IPS-11a (cell line): ENCODE measurements around the gene PTPRK.

Experiments used
- H3K4me3 ChIP-seq: one replicate; pipeline ENCODE4 v1.5.1; 2013; ENCODE audit warnings: low read depth, low read length, control low read depth

Gene PTPRK

GRCh38 chr6:128208078-128208477 lies 312.3 kb downstream of the PTPRK start:
- no peak overlapping the region for H3K4me3 ChIP-seq

- no peak overlapping the region for H3K4me3 ChIP-seq
Measured at GRCh38 chr6:128206610-128207426, 313.6 kb downstream of the PTPRK start.

GRCh38 chr6:128204616-128205015 lies 315.8 kb downstream of the PTPRK start:
- H3K4me3 ChIP-seq: no peak overlapping the region

GRCh38 chr6:128202169-128202765 lies 318.1 kb downstream of the PTPRK start:
- H3K4me3 ChIP-seq: no peak overlapping the region

GRCh38 chr6:128200789-128201188 lies 319.6 kb downstream of the PTPRK start:
- no peak overlapping the region for H3K4me3 ChIP-seq

GRCh38 chr6:128199461-128199860 lies 320.9 kb downstream of the PTPRK start:
- no peak overlapping the region for H3K4me3 ChIP-seq

GRCh38 chr6:128192972-128193371 lies 327.4 kb downstream of the PTPRK start:
- no peak overlapping the region for H3K4me3 ChIP-seq

GRCh38 chr6:128188678-128189077 lies 331.7 kb downstream of the PTPRK start:
- no peak overlapping the region for H3K4me3 ChIP-seq

- H3K4me3 ChIP-seq: no peak overlapping the region
Measured at GRCh38 chr6:128186729-128187128, 333.7 kb downstream of the PTPRK start.

- no peak overlapping the region for H3K4me3 ChIP-seq
Measured at GRCh38 chr6:128179876-128180438, 340.4 kb downstream of the PTPRK start.

GRCh38 chr6:128174724-128175123 lies 345.7 kb downstream of the PTPRK start:
- H3K4me3 ChIP-seq: no peak overlapping the region

- H3K4me3 ChIP-seq: no peak overlapping the region
Measured at GRCh38 chr6:128172752-128173682, 347.4 kb downstream of the PTPRK start.

- no peak overlapping the region for H3K4me3 ChIP-seq
Measured at GRCh38 chr6:128172081-128172480, 348.3 kb downstream of the PTPRK start.

GRCh38 chr6:128171182-128171581 lies 349.2 kb downstream of the PTPRK start:
- no peak overlapping the region for H3K4me3 ChIP-seq

- H3K4me3 ChIP-seq: no peak overlapping the region
Measured at GRCh38 chr6:128168244-128168643, 352.2 kb downstream of the PTPRK start.

GRCh38 chr6:128167552-128167951 lies 352.8 kb downstream of the PTPRK start:
- H3K4me3 ChIP-seq: no peak overlapping the region

GRCh38 chr6:128164254-128164653 lies 356.1 kb downstream of the PTPRK start:
- no peak overlapping the region for H3K4me3 ChIP-seq

- no peak overlapping the region for H3K4me3 ChIP-seq
Measured at GRCh38 chr6:128162423-128162822, 358.0 kb downstream of the PTPRK start.

- H3K4me3 ChIP-seq: no peak overlapping the region
Measured at GRCh38 chr6:128161839-128162238, 358.6 kb downstream of the PTPRK start.

- no peak overlapping the region for H3K4me3 ChIP-seq
Measured at GRCh38 chr6:128161263-128161662, 359.1 kb downstream of the PTPRK start.

- no peak overlapping the region for H3K4me3 ChIP-seq
Measured at GRCh38 chr6:128158496-128158895, 361.9 kb downstream of the PTPRK start.
